Mesendoderm (in vitro differentiated cells): ENCODE measurements around the gene OFD1.

Experiments
- DNase-seq: peaks from one replicate; pipeline ENCODE4 v3.0.0; 2013
- H2AK5ac ChIP-seq: 2 replicates; pipeline ENCODE4 v1.6.1; 2013; ENCODE audit warnings: low read length, inconsistent platforms
- H2BK120ac ChIP-seq: 2 replicates; pipeline ENCODE4 v1.6.1; 2013; ENCODE audit warnings: low read depth, mild to moderate bottlenecking, low read length, moderate library complexity, mixed read lengths
- H2BK15ac ChIP-seq: replicated peaks from 2 replicates; pipeline ENCODE4 v1.6.1; 2013; ENCODE audit warnings: low read depth, mild to moderate bottlenecking, moderate library complexity
- H2BK5ac ChIP-seq: 2 replicates; pipeline ENCODE4 v1.6.1; 2013; ENCODE audit warnings: low read length, inconsistent platforms
- H3K18ac ChIP-seq: 2 replicates; pipeline ENCODE4 v1.6.1; 2013; ENCODE audit warnings: mild to moderate bottlenecking, low read length, mixed read lengths
- H3K23ac ChIP-seq: one replicate; pipeline ENCODE4 v1.6.1; 2013; ENCODE audit warnings: low read length
- H3K27ac ChIP-seq: 2 replicates; pipeline ENCODE4 v1.5.1; 2013; ENCODE audit warnings: low read depth, mild to moderate bottlenecking, inconsistent platforms, low read length, moderate library complexity
- H3K27me3 ChIP-seq: 2 replicates; pipeline ENCODE4 v1.6.1; 2013; ENCODE audit warnings: low read length, control low read depth, mild to moderate bottlenecking, inconsistent platforms; ENCODE audit not compliant: insufficient read depth, poor library complexity
- H3K36me3 ChIP-seq: 2 replicates; pipeline ENCODE4 v1.6.1; 2013; ENCODE audit warnings: low read length, inconsistent platforms; ENCODE audit not compliant: control insufficient read depth, insufficient read depth
- H3K4ac ChIP-seq: one replicate; pipeline ENCODE4 v1.6.1; 2013; ENCODE audit warnings: low read depth, mild to moderate bottlenecking, low read length, moderate library complexity
- H3K4me1 ChIP-seq: 2 replicates; pipeline ENCODE4 v1.6.1; 2013; ENCODE audit warnings: low read depth, low read length, inconsistent platforms; ENCODE audit not compliant: control insufficient read depth
- H3K4me2 ChIP-seq: 2 replicates; pipeline ENCODE4 v1.6.1; 2013; ENCODE audit warnings: low read length
- H3K4me3 ChIP-seq: 2 replicates; pipeline ENCODE4 v1.5.1; 2013; ENCODE audit warnings: mild to moderate bottlenecking, low read length
- H3K56ac ChIP-seq: one replicate; pipeline ENCODE4 v1.6.1; 2013; ENCODE audit warnings: low read length
- H3K79me1 ChIP-seq: 2 replicates; pipeline ENCODE4 v1.6.1; 2013; ENCODE audit warnings: low read length, inconsistent platforms
- H3K79me2 ChIP-seq: 2 replicates; pipeline ENCODE4 v1.6.1; 2013; ENCODE audit warnings: mild to moderate bottlenecking, low read length; ENCODE audit not compliant: control insufficient read depth, insufficient read depth
- H3K9ac ChIP-seq: 2 replicates; pipeline ENCODE4 v1.6.1; 2013; ENCODE audit warnings: low read length, inconsistent platforms
- H4K5ac ChIP-seq: one replicate; pipeline ENCODE4 v1.6.1; 2013; ENCODE audit warnings: low read length
- H4K8ac ChIP-seq: one replicate; pipeline ENCODE4 v1.6.1; 2013; ENCODE audit warnings: low read depth, mild to moderate bottlenecking, control low read depth, low read length, moderate library complexity
- WGBS: extraction: QIAGEN DNeasy Blood & Tissue Kit; methylation state at CpG from one replicate; pipeline ENCODE4 v1.1.7; 2013; ENCODE audit warnings: low lambda C conversion rate, missing lambda C conversion rate; ENCODE audit not compliant: insufficient coverage; ENCODE audit errors: extremely low coverage; 5-methylcytosine and 5-hydroxymethylcytosine counted together

The OFD1 gene

GRCh38 chrX:13698432-13698831 lies 36.1 kb upstream of the OFD1 start:
- H3K56ac ChIP-seq = no peak overlapping the region
- DNase-seq = no peak
- no CpG with 5 or more reads among the region's 1 CpG for WGBS

GRCh38 chrX:13699183-13699826 lies 35.2 kb upstream of the OFD1 start:
- H3K79me1 ChIP-seq = no peaks in the 10 kb centered on the region
- DNase-seq = no peak
- no peaks in the 10 kb centered on the region for H3K4me1 ChIP-seq
- peaks cover 38% of the 10 kb centered on the region for H3K79me2 ChIP-seq
- no peak overlapping the region for H3K56ac ChIP-seq
- no peak overlapping the region for H3K9ac ChIP-seq
- no peak overlapping the region for H3K18ac ChIP-seq
- no peak overlapping the region for H3K4ac ChIP-seq
- WGBS = no CpG with 5 or more reads among the region's 7 CpGs
- no peak overlapping the region for H2BK15ac ChIP-seq
- no peak overlapping the region for H3K4me3 ChIP-seq
- H4K8ac ChIP-seq = no peak overlapping the region
- no peaks in the 10 kb centered on the region for H3K27me3 ChIP-seq
- no peak overlapping the region for H2BK5ac ChIP-seq
- H2BK120ac ChIP-seq = no peak overlapping the region
- no peak overlapping the region for H3K4me2 ChIP-seq
- no peaks in the 10 kb centered on the region for H3K36me3 ChIP-seq
- H3K27ac ChIP-seq = no peak overlapping the region
- no peak overlapping the region for H3K23ac ChIP-seq
- no peak overlapping the region for H2AK5ac ChIP-seq
- H4K5ac ChIP-seq = no peak overlapping the region

More at GRCh38 chrX:13698432-13698831, 36.1 kb upstream of the OFD1 start:
- H2AK5ac ChIP-seq = no peak overlapping the region
- H3K79me1 ChIP-seq = no peaks in the 10 kb centered on the region
- H3K79me2 ChIP-seq = peaks cover 46% of the 10 kb centered on the region
- H2BK5ac ChIP-seq = no peak overlapping the region
- H3K9ac ChIP-seq = no peak overlapping the region
- no peak overlapping the region for H3K18ac ChIP-seq
- H3K23ac ChIP-seq = no peak overlapping the region
- no peak overlapping the region for H3K4me2 ChIP-seq
- H2BK120ac ChIP-seq = no peak overlapping the region
- no peak overlapping the region for H3K4me3 ChIP-seq
- no peak overlapping the region for H4K5ac ChIP-seq
- H3K4ac ChIP-seq = no peak overlapping the region
- H4K8ac ChIP-seq = no peak overlapping the region
- no peaks in the 10 kb centered on the region for H3K27me3 ChIP-seq
- no peaks in the 10 kb centered on the region for H3K36me3 ChIP-seq
- H3K4me1 ChIP-seq = peaks cover 2% of the 10 kb centered on the region
- H3K27ac ChIP-seq = no peak overlapping the region
- H2BK15ac ChIP-seq = no peak overlapping the region

DNA sequence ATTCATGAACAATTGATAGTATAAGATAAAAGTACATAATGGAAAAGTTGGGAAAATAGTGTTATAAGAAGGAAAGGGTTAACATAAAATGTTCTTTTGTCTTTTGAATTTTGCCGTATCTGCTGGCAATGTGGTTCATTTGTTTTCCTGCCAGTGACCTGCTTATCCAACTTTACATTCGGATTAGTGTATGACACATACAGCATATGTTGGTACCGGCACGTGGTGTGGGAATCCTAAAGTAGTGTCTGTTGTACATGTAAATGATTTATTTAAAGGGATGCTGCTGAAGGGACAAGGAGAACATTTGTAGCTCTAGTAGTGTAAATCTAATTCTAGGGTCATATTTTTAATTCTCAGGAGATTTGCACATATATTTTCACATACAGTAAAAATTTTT lies 34.2 kb upstream of the OFD1 start:
- no CpG with 5 or more reads among the region's 4 CpGs for WGBS
- Histone ChIP-seq H2BK120ac (no peak overlapping the region), H3K56ac (no peak overlapping the region), H3K4me1 (no peaks in the 10 kb centered on the region), H3K18ac (no peak overlapping the region), H3K4me2 (no peak overlapping the region), H3K36me3 (no peaks in the 10 kb centered on the region), H3K4ac (no peak overlapping the region), H3K79me2 (peaks cover 28% of the 10 kb centered on the region), H3K9ac (no peak overlapping the region), H2BK15ac (no peak overlapping the region), H4K8ac (no peak overlapping the region), H3K27ac (no peak overlapping the region), H3K79me1 (no peaks in the 10 kb centered on the region), H2BK5ac (no peak overlapping the region), H3K23ac (no peak overlapping the region), H3K4me3 (no peak overlapping the region), H3K27me3 (no peaks in the 10 kb centered on the region), H4K5ac (no peak overlapping the region), H2AK5ac (no peak overlapping the region)
- DNase-seq = no peak

GRCh38 chrX:13702111-13702789 lies 32.3 kb upstream of the OFD1 start:
- H3K18ac ChIP-seq = no peak overlapping the region
- H3K79me2 ChIP-seq = peaks cover 19% of the 10 kb centered on the region
- H2BK5ac ChIP-seq = no peak overlapping the region
- H3K4ac ChIP-seq = no peak overlapping the region
- no peak overlapping the region for H2BK120ac ChIP-seq
- no peaks in the 10 kb centered on the region for H3K27me3 ChIP-seq
- H2BK15ac ChIP-seq = no peak overlapping the region
- no CpG with 5 or more reads among the region's 5 CpGs for WGBS
- H2AK5ac ChIP-seq = no peak overlapping the region
- H3K56ac ChIP-seq = no peak overlapping the region
- H3K23ac ChIP-seq = no peak overlapping the region
- no peak overlapping the region for H3K4me2 ChIP-seq
- H3K4me1 ChIP-seq = no peaks in the 10 kb centered on the region
- DNase-seq = no peak
- no peak overlapping the region for H3K27ac ChIP-seq
- H3K79me1 ChIP-seq = no peaks in the 10 kb centered on the region
- no peak overlapping the region for H3K9ac ChIP-seq
- H4K8ac ChIP-seq = no peak overlapping the region
- H3K36me3 ChIP-seq = no peaks in the 10 kb centered on the region
- no peak overlapping the region for H4K5ac ChIP-seq
- H3K4me3 ChIP-seq = no peak overlapping the region

GRCh38 chrX:13703135-13703534 lies 31.4 kb upstream of the OFD1 start:
- no peak for DNase-seq
- H2BK15ac ChIP-seq = no peak overlapping the region
- no peak overlapping the region for H3K23ac ChIP-seq
- H4K8ac ChIP-seq = no peak overlapping the region
- no peaks in the 10 kb centered on the region for H3K27me3 ChIP-seq
- no peak overlapping the region for H3K9ac ChIP-seq
- no peak overlapping the region for H3K4ac ChIP-seq
- H2BK120ac ChIP-seq = no peak overlapping the region
- H3K27ac ChIP-seq = no peak overlapping the region
- no peaks in the 10 kb centered on the region for H3K4me1 ChIP-seq
- WGBS = no CpG with 5 or more reads among the region's 3 CpGs
- H4K5ac ChIP-seq = no peak overlapping the region
- H3K36me3 ChIP-seq = no peaks in the 10 kb centered on the region
- no peak overlapping the region for H3K4me2 ChIP-seq
- no peak overlapping the region for H2BK5ac ChIP-seq
- H2AK5ac ChIP-seq = no peak overlapping the region
- H3K4me3 ChIP-seq = no peak overlapping the region
- H3K18ac ChIP-seq = no peak overlapping the region
- H3K79me1 ChIP-seq = no peaks in the 10 kb centered on the region
- peaks cover 15% of the 10 kb centered on the region for H3K79me2 ChIP-seq
- H3K56ac ChIP-seq = no peak overlapping the region
